ENCODE measurements around the gene SNUPN. TPM values are rescaled to one million over a fixed set of nuclear protein-coding genes. Genes with fewer than 3 reads are reported as not detected.

SNUPN gene
- total and polyA plus RNA-seq, 10 donors = 16.8 to 26.3 (median 22.1) TPM

DNA sequence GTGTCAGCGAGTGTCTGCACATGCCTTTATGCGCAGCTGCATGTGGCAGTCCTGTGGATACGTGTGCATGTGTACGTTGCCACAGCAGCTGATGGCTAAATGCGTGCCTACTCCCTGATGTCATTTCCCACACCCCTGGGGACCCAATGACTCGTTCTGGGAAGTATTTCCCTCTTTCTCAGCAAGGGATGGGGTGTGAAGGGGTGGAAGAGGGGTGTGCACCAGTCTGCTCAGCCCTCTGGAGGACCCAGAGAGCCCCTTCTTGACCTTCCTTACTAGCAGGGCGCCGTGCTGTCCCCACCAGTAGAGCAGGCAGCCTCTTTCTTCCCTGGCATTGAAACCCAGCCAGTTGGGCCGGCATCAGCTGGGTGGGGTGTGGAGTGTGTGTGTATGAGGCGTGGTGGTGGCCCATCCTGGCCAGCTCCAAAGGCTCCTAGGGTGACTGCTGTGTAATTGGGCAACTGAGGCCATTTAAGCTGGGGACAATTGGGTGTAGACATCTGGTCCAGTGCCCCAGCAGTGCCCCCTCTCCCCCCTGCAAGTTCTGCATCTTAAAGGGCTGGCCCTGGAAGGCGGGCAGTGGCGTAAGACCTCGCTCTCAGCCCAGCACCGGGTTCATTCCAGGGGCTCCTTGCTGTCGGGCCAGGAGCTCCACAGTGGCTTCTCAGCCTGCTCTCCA, 41.4 kb upstream of the SNUPN start:
- 51 to 70% (median 66%) methylated on average over 12 to 15 of the region's 15 CpGs for WGBS, 5 donors
- H3K27me3 ChIP-seq (replicated peaks in 1 of 7) = no peaks in the 10 kb centered on the region
- intact Hi-C loops (cut with DNase I; ENCODE audit: low total_unique reads) = no loop called here
- peak; percentile 63 for DNase-seq
- no peak overlapping the region for H3K4me3 ChIP-seq
- peaks cover 0 to 30% (median 12%) of the 10 kb centered on the region in 6 donors for H3K4me1 ChIP-seq
- TF ChIP-seq POLR2AphosphoS5 (IDR thresholded peaks at IDR 0.05) = peak in 2 of 3 donors; percentile 40 to 48
- TF ChIP-seq, protein P1, sequence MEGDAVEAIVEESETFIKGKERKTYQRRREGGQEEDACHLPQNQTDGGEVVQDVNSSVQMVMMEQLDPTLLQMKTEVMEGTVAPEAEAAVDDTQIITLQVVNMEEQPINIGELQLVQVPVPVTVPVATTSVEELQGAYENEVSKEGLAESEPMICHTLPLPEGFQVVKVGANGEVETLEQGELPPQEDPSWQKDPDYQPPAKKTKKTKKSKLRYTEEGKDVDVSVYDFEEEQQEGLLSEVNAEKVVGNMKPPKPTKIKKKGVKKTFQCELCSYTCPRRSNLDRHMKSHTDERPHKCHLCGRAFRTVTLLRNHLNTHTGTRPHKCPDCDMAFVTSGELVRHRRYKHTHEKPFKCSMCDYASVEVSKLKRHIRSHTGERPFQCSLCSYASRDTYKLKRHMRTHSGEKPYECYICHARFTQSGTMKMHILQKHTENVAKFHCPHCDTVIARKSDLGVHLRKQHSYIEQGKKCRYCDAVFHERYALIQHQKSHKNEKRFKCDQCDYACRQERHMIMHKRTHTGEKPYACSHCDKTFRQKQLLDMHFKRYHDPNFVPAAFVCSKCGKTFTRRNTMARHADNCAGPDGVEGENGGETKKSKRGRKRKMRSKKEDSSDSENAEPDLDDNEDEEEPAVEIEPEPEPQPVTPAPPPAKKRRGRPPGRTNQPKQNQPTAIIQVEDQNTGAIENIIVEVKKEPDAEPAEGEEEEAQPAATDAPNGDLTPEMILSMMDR (IDR thresholded peaks at IDR 0.05 in 8 of 11, conservative IDR thresholded peaks at IDR 0.05 in 3 of 11) = no peak
- no peaks in the 10 kb centered on the region for H3K9me3 ChIP-seq
- no peaks in the 10 kb centered on the region for H3K36me3 ChIP-seq
- H3K27ac ChIP-seq = peak overlapping the region in 6 of 8 donors; percentile 22 to 49 (median 34)

GRCh38 chr15:75663931-75664421, 38.5 kb upstream of the SNUPN start:
- H3K36me3 ChIP-seq = peaks cover 0 to 7% (median 0%) of the 10 kb centered on the region in 6 donors
- 82 to 86% (median 85%) methylated on average over 5 to 11 of the region's 11 CpGs for WGBS, 5 donors
- TF ChIP-seq, protein P1 (IDR thresholded peaks at IDR 0.05 in 8 of 11, conservative IDR thresholded peaks at IDR 0.05 in 3 of 11) = no peak
- TF ChIP-seq POLR2A (IDR thresholded peaks at IDR 0.05) (no peak), POLR2AphosphoS5 (IDR thresholded peaks at IDR 0.05) (peak in 1 of 3 donors; percentile 41)
- H3K27me3 ChIP-seq (replicated peaks in 1 of 7) = no peaks in the 10 kb centered on the region
- intact Hi-C loops (cut with DNase I; ENCODE audit: low total_unique reads) = no loop called here
- no peaks in the 10 kb centered on the region for H3K9me3 ChIP-seq
- no peak overlapping the region for H3K27ac ChIP-seq
- no peak overlapping the region for H3K4me3 ChIP-seq
- DNase-seq = no peak
- peaks cover 2 to 51% (median 22%) of the 10 kb centered on the region in 6 donors for H3K4me1 ChIP-seq

- no peak for TF ChIP-seq POLR2A (IDR thresholded peaks at IDR 0.05)
- TF ChIP-seq, protein P1 (IDR thresholded peaks at IDR 0.05 in 8 of 11, conservative IDR thresholded peaks at IDR 0.05 in 3 of 11) = no peak
- no peak for TF ChIP-seq POLR2AphosphoS5 (IDR thresholded peaks at IDR 0.05)
- DNase-seq = no peak
- intact Hi-C loops (cut with DNase I; ENCODE audit: low total_unique reads) = no loop called here
- 84 to 92% (median 88%) methylated on average over 9 of the region's 9 CpGs for WGBS, 5 donors
- Histone ChIP-seq H3K4me3 (no peak overlapping the region), H3K36me3 (peaks cover 0 to 12% (median 4%) of the 10 kb centered on the region in 6 donors), H3K9me3 (no peaks in the 10 kb centered on the region), H3K27me3 (replicated peaks in 1 of 7) (no peaks in the 10 kb centered on the region), H3K27ac (peak overlapping the region in 2 of 8 donors; percentile 24 to 73), H3K4me1 (peaks cover 2 to 61% (median 22%) of the 10 kb centered on the region in 6 donors)
These were observed 37.4 kb upstream of the SNUPN start for GRCh38 chr15:75662823-75663519.

- peaks cover 0 to 25% (median 6%) of the 10 kb centered on the region in 6 donors for H3K36me3 ChIP-seq
- TF ChIP-seq POLR2A (IDR thresholded peaks at IDR 0.05) = no peak
- no peak for TF ChIP-seq POLR2AphosphoS5 (IDR thresholded peaks at IDR 0.05)
- TF ChIP-seq, protein P1 (IDR thresholded peaks at IDR 0.05 in 8 of 11, conservative IDR thresholded peaks at IDR 0.05 in 3 of 11) = no peak
These were observed 36.2 kb upstream of the SNUPN start for GRCh38 chr15:75661756-75662140.

More at GRCh38 chr15:75661756-75662140, 36.2 kb upstream of the SNUPN start:
- peak overlapping the region in 7 of 8 donors; percentile 61 to 76 (median 73) for H3K27ac ChIP-seq
- H3K9me3 ChIP-seq = no peaks in the 10 kb centered on the region
- no peaks in the 10 kb centered on the region for H3K27me3 ChIP-seq (replicated peaks in 1 of 7)
- WGBS, 5 donors = 60 to 80% (median 67%) methylated on average over 3 of the region's 3 CpGs
- no peak overlapping the region for H3K4me3 ChIP-seq
- intact Hi-C loops (cut with DNase I; ENCODE audit: low total_unique reads) = no loop called here
- no peak for DNase-seq
- peaks cover 2 to 51% (median 16%) of the 10 kb centered on the region in 6 donors for H3K4me1 ChIP-seq
